Fibroblast of skin of abdomen (primary cell): ENCODE data around the gene NOLC1.
"Not testable (repeated sequence)": the region's sequence is repeated elsewhere in the genome, so short reads cannot be mapped to it uniquely, and the experiment has no call there.

ENCODE experiments used
- DNase-seq: peaks from one replicate; pipeline ENCODE4 v3.0.0-alpha.2; 2013

NOLC1 gene

DNA sequence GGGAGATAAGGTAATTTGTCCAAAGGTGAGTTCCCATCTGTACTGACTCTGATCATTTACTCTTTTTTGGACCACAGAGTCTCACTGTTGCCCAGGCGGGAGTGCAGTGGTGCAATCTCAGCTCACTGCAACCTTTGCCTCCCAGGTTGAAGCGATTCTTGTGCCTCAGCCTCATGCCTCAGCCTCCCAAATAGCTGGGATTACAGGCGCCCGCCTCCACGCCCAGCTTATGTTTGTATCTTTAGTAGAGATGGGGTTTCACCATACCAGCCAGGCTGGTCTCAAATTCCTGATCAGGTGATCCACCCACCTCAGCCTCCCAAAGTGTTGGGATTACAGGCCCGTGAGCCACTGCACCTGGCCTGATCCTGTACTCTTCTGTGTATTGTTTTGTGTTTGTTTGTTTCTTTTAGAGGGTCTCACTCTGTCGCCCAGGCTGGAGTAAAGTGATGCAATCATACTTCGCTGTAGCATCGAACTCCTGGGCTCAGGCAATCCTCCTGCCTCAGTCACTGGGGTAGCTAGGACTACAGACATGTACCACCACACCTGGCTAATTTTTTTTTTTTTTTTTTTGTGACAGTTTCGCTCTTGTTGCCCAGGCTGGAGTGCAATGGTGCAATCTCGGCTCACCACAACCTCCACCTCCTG, 2.4 kb downstream of the NOLC1 start:
- no peak for DNase-seq

DNA sequence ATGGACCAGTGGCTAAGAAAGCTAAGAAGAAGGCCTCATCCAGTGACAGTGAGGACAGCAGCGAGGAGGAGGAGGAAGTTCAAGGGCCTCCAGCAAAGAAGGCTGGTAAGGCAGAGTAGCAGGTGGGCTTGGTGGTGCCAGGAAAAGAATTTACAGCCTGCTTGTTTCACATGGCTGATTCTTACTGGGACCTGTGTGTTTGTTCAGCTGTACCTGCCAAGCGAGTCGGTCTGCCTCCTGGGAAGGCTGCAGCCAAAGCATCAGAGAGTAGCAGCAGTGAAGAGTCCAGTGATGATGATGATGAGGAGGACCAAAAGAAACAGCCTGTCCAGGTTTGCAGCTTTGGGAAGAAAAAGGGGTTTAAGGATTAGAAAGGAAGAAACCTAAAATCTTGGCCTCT, 5.0 kb downstream of the NOLC1 start:
- no peak for DNase-seq

GRCh38 chr10:102159051-102159597, 6.9 kb downstream of the NOLC1 start:
- DNase-seq, result peak; percentile 20

- no peak for DNase-seq
Observed at GRCh38 chr10:102159831-102160230, 7.6 kb downstream of the NOLC1 start.

GRCh38 chr10:102163342-102163989, 11.3 kb downstream of the NOLC1 start:
- DNase-seq, result no peak

DNA sequence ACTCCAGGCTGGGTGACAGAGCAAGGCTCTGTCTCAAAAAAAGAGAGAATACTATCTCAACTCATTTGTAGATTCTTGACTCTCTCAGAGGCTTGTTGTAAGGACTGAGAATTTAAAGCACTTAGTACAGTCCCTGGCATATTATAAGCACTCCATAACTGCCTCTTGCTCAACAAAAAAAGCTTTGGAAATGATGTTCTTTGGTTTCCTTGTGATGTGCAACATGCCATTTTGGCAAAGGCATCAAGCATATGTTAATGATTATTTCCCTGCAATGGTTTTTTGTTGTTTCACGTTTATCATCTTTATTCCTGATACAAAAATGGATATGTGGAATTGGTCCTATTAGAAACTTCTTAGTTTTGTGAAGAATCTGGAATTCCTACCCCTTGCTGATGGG, 15.7 kb downstream of the NOLC1 start:
- peak; percentile 26 for DNase-seq

GRCh38 chr10:102170602-102171001, 18.4 kb downstream of the NOLC1 start:
- DNase-seq, result no peak

DNA sequence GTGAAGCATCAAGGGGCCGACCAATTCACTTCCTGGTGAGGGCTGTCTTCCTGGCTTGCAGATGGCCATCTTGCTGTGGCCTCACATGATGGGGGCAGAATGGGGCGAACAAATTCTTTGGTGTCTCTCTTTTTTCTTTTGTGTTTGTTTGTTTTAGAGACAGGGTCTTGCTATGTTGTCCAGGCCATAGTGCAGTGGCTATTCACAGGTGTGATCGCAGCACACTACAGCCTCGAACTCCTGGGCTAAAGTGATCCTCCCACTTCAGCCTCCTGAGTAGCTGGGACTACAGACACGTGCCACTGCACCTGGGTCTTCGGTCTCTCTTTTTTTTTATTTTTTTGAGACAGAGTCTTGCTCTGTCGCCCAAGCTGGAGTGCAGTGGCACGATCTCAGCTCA, 20.1 kb downstream of the NOLC1 start:
- DNase-seq, result no peak

DNA sequence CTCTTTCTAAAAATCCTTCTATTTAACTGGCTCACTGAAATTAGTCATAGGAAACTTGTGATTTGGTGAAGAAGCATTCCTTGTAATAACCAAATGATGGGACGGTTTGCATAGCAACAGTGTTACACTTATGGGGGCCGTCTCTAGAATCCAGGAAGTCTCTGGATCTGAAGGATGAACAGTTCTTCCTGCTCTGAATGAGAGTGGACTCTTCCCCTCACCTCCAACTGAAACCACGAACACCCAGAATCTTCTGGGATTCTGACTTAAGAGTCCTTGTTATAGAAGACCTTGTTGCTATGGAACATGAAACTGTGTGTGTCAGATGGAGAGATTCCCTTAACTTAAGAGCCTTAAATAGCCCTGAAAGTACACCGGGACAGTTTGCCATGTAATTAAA, 23.2 kb downstream of the NOLC1 start:
- DNase-seq, result peak; percentile 67

GRCh38 chr10:102184606-102185005, 32.4 kb downstream of the NOLC1 start:
- no peak for DNase-seq

GRCh38 chr10:102185272-102185671, 33.1 kb downstream of the NOLC1 start:
- DNase-seq, result no peak

- DNase-seq, result no peak
Observed at GRCh38 chr10:102185811-102186527, 33.8 kb downstream of the NOLC1 start.

DNA sequence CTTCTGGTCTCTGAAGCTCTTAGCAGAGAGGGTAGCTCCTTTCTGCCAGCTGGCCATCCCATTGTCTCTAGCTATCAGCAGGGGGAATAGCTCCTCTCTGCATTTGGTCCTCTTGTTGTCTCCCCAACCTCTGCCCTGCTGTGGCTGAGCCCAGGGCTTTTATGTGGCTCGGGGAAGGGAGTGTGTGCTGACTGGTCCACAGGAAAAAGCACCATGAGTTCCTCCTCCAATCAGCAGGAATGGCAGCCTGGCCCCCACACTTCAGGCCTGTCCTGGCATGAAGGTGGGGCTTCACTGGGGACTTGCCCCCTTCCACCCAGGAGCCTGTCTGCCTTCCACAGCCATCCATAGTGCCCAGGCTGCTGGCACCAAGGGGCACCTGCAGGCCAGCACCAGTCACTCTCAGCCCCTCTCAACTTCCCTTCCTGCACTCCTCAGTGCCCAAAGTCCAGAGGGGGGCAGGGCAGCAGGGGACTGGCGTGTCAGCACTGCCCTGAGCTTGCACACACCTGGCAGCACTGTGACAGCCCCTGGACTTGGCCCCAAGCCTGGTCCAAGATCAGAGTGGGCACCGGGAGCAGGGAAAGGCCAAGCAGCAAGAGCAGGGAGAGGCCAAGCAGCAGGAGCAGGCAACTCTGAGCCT, 36.2 kb downstream of the NOLC1 start:
- DNase-seq, result no peak

DNA sequence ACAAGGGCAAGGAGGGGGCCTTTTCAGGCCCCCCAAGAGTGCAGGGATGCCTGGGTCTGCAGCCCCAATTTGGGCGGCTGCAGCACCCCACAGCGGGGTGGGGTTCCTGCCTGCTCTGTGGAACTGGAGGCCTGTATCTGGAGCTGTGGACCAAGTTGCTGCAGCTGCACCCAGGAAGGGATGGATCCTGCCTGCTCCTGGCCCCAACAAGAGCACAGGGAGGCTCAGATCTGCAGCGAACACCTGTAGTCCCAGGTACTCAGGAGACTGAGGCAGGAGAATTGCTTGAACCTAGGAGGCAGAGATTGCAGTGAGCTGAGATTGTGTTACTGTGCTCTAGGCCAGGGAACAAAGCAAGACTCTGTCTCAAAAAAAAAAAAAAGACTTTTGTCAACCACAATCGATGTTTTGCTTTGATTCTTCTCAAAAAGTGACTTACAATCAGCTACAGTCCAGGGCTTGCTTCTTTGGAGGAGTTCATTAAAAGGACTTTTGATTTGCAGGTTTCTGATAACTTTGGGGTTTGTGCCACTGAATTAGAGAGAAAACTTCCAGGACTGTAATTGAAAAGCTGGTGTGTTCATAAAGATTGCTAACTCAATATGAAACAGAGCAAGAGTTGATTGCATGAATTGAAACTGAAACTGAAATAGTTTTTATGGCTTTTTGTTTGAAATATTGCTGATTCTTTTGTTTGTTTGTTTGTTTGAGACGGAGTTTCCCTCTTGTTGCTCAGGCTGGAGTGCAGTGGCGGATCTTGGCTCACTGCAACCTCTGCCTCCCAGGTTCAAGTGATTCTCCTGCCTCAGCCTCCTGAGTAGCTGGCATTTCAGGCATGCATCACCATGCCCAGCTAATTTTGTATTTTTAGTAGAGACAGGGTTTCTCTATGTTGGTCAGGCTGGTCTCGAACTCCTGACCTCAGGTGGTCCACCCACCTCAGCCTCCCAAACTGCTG, 37.0 kb downstream of the NOLC1 start:
- not testable (repeated sequence) for DNase-seq

DNA sequence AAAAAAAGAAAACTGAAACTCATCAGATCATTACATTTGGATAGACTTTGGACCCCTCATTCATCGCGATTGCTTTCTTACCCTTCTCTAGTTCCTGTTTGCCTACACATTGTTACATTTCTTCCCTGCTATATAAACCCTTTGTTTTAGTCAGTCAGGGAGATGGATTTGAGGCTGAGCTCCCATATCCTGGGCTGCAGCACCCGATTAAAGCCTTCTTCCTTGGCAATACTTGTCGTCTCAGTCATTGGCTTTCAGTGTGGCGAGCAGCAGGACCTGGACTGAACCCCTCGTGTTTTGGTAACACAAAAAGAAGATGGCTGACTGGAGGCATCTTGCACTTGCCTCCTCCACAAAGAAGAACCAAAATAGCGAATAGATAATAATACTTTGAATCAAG, 39.8 kb downstream of the NOLC1 start:
- DNase-seq, result no peak

DNA sequence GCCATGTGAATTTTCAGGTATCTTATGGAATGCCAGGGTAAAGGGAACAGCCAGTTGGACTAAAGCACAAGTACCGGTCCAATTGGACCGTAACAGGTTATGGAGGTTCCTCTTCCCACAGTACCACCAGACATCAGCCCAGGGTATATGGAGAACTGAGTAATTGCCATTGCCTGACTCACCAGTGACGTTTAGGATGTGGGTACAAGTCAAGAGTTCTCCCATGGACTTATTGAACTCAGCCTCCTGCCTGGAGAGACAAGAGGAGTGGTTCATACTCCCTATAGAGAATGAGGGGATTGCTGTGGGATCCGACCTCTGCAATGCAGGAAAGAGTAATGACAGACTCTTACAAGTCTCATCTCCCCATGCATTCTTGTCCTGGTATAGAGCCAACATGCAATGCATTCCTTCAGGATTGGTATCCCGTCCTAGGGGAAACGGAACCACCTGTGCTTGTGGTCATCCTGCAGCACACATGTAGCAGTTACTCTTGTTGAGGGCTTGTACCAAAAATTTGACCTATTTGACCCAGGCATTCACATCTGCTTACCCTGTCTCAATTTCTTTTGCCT, 43.2 kb downstream of the NOLC1 start:
- DNase-seq, result peak; percentile 6

DNA sequence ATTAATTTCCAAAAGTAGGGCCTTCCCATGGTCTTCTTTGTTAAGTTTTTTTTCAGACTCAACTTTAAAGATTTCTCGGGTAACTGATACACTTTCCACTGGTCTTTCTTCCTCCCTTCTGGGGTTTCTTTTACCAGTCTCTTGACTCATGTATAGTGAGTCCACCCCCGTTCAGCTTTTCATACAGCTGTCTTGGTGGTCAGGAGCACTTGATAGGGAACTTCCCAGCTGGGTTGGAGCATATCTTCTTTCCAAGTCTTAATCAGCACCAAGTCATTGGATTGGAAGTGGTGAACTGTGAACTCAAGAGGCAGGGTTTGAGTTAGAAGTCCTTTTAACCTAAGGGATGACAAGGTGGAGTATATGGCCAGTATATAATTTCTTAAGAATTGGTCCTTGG, 44.7 kb downstream of the NOLC1 start:
- no peak for DNase-seq

- no peak for DNase-seq
Observed at GRCh38 chr10:102198027-102198426, 45.8 kb downstream of the NOLC1 start.

- no peak for DNase-seq
Observed at GRCh38 chr10:102200751-102201640, 48.8 kb downstream of the NOLC1 start.

GRCh38 chr10:102202386-102202785, 50.2 kb downstream of the NOLC1 start:
- DNase-seq, result no peak
